GM21367 (cell line): Measurements from ENCODE around the gene U2AF1L4.
A peak's percentile ranks its signal among the peaks of the same experiment; 100 is the strongest.
"Not testable (repeated sequence)": the region's sequence is repeated elsewhere in the genome, so short reads cannot be mapped to it uniquely, and the experiment has no call there.

ENCODE experiments used
- ATAC-seq: cut with Tn5 transposase; IDR thresholded peaks from one replicate; pipeline ENCODE4 v1.9.1; 2021; ENCODE audit not compliant: unreplicated experiment

The U2AF1L4 gene

DNA sequence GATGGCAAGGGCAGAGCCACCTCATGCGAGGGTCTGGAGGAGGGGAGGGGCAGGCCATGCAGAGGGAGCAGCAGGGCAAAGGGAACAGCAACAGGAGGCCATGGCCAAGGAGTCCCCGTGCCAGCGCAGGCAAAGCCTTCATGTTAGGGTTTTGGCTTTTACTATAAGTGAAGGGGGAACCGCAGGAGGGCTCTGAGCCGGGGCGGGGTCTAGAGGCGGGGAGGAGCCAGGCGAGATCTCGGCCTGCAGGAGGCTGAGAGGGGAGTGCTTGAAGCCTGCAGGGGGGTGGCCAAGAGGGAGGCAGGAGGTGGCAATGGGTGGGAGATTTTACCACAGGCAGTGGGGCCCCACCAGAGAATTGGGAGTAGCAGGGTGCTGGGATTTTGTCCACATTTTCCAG is 36.4 kb upstream of the U2AF1L4 start:
- ATAC-seq: no peak

DNA sequence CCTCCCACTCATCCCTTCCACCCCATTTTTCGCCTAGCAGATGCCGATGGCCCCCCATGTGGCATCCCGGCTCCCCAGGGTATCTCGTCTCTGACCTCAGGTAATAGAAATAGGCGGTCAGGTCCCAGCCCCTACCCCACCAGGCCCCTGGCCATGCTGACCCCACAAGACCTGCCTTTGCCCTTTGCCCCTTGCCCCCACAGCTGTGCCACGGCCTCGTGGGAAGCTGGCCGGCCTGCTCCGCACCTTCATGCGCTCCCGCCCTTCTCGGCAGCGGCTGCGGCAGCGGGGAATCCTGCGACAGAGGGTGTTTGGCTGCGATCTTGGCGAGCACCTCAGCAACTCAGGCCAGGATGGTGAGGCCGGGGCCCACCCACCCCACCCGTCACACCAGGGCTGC is 35.5 kb upstream of the U2AF1L4 start:
- ATAC-seq: no peak

DNA sequence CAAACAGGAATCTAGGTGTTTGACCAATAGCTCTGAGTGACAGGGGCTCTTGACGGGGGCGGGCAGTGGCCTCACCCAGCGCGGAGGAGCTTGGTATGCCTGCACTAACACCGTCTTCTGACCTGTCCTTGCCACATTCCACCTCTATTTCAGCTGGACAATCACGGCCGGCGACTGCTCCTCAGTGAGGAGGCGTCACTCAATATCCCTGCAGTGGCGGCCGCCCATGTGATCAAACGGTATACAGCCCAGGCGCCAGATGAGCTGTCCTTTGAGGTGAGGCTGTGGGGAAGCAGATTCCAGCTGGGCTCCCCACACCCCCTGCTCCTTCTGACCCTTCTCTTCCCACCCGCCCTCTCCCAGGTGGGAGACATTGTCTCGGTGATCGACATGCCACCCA is 34.8 kb upstream of the U2AF1L4 start:
- ATAC-seq: no peak

DNA sequence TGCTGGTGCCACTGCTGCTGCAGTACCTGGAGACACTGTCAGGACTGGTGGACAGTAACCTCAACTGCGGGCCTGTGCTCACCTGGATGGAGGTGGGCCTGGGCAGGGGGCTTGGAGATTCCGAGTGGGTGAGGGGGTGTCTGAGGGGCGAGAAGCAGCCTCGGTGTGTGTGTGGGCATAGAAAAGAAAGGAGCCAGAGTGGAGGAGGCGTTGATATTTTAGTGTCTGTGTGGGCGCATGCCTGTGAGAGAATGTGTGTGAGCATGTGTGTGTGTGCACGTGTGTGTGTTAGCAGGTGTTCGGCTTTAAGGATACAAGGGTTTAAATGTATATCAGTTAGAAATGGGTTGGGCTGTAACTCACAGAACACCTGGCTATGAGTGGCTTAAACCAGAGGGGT is 33.8 kb upstream of the U2AF1L4 start:
- no peak for ATAC-seq

DNA sequence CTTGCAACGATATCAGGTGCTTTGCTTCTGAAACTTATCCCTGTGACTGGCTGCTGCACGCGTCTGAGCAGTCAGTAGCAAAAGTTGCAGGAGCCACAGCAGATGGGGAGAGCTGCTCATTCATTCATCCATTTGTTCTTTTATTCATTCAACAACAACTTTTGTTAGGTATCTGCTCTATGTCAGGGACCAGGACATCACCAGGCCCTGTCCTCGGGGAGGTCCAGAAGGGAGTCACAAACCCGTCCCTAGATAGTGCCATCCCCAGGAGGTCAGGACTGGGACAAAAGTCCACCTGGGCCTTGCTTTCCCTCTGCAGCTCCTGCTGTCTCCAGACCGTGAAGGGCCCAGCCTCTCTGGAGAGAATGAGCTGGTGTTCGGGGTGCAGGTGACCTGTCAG is 32.7 kb upstream of the U2AF1L4 start:
- ATAC-seq: no peak

DNA sequence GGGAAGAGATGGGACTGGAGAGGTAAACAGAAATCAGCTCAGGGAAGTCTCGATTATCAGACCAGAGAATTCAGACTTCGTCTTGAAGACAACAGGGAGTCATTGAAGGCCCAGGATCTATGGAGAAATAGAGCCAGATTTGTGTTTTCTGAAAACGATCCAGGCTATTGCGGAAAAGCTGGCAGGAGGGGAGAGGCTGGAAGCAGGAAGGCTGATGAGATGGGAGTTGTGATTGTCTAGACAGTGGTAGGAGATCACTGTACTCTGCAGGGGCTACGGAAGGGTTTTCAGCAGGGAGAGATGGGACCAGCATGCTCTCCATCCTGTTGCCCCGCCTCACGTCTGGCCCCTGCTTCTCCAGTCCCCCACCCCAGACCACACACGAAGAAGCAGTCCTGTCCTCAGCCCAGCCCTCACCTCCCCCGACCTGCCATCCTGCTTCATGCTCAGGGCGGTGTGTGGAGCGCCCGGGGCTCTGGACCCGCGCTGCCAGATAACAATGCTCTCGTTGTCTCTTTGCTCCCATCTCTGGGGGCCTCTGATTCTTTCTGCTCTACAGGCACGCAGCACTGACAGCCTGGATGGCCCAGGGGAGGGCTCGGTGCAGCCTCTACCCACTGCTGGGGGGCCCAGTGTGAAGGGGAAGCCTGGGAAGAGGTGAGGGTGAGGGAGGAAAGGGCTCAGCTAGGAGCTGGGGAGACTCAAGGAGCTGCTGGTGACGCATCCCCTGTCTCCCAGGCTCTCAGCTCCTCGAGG is 32.0 kb upstream of the U2AF1L4 start:
- ATAC-seq: no peak

DNA sequence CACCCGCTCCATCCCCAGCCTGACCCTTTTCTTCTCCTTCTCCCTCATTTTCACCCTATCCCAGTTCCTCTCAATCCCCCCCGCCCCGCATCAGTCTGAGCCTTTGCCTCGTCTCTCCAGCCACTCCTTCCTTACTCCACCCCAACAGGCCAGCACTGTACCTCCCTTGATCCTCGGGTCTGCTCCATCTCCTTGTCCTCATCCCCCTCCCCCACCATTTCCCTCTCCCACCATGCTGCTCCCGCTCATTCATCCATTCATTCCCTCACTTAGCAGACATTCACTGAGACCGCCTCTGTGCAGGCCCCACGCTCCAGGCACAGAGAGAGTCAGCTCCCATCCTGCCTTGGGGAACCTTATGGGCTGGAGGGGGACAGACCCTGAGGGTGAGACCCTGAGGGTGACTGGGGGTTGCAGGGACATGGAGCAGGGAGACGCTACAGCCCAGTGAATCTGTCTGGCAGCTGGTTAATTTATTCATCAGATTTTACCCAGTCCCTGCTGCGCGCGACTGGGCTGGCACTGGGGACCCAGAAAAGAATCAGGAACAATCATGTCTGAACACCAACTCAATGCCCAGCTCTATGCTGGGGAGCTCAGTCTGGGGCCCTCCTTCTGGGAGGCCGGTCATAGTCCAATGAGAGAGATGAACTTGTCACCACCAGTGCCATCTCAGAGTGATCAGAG is 31.0 kb upstream of the U2AF1L4 start:
- no peak for ATAC-seq

DNA sequence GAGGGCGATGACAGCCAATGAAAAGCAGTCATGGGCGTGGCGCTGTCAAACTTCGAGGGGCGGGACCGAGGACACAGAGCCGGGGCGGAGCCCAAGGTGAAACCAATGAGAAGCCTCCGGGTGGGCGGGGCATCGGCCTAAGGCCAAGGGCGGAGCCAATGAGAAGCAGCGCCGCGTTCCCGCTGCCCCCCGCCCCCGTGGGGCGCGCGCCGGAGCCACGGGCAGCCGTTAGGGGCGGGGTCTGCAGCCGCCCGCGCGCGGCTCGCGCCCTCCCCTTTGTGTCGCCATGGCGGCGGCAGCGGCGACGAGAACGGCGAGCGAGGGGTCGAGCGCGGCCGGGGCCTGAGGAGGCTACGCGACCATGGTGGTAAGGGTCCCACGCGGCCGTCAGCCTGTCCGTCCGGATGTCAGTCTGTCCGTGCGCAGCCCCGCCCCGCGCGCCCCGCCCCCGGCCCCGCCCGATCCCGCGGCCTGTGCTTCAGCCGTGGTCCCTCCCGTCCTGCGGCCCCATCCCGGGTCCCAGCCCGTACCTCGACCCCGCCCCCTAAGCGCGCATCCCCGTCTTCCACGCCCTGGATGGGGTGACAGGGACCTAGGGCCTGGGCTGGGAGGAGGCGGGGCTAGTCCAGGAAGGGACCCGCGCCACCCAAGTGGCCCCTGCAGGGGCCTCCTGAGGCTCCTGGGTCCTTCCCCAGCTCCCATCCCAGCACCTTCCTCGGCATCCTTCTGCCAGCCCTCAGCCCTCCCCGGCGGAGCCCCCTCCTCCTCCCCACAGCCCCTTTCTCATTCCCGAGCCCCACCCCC is 30.3 kb upstream of the U2AF1L4 start, which contains the start of gene ARHGAP33:
TSS of gene ARHGAP33 (plus strand) at position 267 of the 804 bp plus-strand sequence. CDS start at position 362, 95 bp downstream.
- ATAC-seq: peak; percentile 75

DNA sequence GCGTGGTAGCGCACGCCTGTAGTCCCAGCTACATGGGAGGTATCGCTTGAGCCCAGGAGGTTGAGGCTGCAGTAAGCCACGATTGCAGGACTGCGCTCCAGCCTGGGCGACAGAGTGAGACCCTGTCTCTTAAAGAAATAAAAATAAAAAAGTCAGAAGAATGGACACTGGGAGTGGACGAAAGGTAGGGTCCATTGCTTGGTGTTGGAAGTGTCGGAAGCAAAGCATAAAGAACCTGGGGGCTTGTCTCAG is 29.8 kb upstream of the U2AF1L4 start:
- no peak for ATAC-seq

DNA sequence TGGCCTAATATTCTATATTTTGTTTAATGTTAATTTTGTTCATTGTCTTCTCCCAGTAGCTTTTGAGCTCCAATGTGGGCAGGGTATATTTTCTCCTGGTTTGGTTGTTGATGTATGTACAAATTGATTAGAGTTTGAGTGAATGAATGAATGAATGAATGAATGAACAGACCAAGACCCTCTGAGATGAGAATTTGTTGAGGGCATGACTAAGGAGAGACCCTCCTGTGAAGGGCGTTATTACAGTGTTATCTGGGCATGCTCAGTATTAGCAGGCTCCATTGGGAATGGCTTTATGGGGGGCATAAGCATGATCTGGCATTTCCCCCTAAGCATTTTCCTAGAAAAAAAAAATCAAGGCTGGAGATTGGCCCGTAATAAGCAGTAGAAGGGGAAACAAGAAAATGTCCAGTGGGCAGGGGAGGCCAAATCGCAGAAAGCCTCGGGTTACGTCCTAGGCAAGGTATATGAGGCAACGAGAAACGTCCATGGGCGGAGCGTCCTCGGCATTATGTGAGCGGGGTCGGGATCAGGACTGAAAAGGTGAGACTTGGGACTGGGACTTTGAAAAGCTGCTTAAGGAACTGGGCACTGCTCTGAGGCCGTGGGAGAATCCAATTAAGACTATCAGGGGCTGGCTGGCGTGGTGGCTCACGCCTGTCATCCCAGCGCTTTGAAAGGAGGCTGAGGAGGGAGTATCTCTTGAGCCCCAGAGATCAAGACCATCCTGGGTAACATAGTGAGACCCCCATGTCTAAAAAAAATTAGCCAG is 29.2 kb upstream of the U2AF1L4 start:
- ATAC-seq: no peak

DNA sequence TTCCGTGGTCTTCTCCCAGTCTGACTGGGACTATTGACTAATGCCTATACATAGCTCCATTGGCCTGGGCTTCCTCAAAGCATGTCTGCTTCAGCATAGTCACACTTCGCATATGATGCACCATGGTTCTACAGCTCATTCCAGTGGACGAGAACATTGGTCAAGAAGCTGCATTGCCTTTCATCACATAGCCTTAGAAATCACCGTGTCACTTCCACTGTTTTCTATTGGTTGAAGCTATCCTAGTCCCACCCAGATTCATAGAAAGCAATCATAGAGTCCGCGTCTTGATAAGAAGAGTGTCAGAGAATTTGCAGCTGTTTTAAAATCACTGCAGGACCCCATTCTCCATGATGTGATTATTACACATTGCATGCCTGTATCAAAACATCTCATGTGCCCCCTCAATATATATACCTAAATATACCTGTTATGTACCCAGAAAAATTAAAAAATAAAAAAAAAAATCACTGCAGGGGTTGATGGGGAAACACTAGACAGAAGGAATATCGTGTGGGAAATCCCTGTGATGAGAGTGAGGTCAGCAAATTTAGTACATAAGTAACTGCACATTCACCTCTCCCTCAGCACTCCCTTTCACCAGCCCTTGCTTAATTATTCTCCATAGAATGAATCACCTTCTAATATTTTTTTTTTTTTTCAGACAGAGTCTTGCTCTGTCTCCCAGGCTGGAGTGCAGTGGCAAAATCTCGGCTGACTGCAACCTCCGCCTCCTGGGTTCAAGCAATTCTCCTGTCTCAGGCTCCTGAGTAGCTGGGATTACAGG is 28.0 kb upstream of the U2AF1L4 start:
- no peak for ATAC-seq

DNA sequence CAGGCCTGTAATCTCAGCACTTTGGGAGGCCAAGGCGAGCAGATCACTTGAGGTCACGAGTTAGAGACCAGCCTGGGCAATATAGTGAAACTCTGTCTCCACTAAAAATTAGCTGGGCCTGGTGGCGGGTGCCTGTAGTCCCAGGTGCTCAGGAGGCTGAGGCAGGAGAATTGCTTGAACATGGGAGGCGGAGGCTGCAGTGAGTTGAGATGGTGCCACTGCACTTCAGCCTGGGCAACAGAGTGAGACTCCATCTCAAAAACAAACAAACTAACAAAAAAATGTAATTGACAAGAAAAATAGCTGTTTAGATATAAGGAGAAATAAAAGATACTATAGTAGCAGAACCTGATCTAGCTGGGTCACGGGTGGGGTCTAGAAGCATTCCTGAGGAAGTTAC is 27.1 kb upstream of the U2AF1L4 start:
- not testable (repeated sequence) for ATAC-seq

DNA sequence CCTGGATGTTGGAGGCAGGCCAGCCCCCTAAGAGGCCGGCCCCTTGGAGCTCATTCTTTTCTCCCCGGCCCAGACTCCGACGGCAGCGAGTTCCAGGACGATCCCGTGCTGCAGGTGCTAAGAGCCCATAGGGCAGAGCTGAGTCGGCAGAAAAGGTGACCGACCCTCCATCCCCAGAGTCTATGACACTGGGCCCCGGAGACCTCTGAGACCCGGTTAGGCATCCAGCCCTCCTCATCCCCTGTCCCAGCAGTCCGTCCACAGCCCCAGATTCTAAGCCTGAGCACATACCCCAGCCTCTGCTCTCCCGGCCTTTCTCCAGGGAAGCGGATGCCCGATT is 22.8 kb upstream of the U2AF1L4 start:
- no peak for ATAC-seq

DNA sequence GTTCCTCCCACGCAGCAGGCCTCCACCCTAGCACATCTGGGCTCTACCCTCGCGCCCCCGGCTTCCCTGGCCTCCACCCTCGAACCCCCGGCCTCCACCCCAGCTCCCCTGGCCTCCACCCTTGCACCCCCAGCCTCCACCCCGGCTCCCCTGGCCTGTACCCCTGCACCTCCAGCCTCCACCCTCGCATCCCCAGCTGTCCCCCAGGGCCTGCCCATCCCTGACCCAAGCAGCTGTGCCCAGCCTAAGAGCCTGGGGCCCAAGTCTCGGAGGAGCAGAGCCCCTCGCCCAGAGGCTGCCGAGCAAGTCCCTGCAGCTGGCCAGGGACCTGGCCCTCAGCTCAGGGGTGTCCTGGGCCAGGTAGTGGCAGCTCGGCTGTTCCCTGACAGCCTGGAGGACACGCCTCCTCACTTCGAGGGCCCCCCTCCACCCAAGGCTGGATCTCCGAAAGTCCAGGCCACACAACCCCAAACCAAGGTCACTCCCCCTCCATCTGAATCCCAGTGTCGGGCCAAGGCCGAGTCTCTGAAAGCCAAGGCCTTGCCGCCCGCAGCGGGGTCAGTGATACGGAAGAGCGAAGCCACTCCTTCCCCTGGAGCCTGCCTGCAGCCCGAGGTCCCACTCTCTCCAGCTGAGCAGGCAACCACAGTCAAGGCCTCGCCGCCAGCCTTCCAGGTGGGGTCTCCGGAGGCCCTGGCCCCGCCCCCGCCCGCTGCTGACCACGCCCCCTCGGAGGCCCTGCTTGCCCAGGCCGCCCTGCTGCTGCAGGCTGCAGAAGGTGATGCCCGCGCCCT is 22.3 kb upstream of the U2AF1L4 start:
- no peak for ATAC-seq

DNA sequence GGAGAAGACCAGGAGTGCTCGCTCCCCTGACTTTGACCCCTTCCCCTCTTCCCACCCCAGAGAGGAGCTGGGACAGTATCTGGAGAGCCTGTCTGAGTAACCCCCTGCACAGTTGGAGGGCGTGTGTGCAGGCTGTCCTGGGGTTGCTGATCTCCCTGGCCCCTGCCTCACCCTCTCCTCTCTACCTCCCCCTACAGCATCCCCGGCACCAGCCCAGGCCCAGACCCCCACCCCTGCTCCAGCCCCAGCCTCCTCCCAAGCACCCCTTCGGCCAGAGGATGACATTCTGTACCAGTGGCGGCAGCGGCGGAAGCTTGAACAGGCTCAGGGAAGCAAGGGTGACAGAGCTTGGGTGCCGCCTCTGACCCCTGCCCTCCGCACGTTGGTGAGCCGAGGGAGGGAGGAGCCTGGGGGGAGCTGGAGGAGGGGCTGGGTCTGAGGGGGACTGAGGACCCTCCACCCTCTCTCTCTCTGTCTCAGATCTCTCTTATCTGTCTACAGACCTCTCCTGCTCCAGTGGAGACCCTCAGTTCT is 21.4 kb upstream of the U2AF1L4 start:
- no peak for ATAC-seq

DNA sequence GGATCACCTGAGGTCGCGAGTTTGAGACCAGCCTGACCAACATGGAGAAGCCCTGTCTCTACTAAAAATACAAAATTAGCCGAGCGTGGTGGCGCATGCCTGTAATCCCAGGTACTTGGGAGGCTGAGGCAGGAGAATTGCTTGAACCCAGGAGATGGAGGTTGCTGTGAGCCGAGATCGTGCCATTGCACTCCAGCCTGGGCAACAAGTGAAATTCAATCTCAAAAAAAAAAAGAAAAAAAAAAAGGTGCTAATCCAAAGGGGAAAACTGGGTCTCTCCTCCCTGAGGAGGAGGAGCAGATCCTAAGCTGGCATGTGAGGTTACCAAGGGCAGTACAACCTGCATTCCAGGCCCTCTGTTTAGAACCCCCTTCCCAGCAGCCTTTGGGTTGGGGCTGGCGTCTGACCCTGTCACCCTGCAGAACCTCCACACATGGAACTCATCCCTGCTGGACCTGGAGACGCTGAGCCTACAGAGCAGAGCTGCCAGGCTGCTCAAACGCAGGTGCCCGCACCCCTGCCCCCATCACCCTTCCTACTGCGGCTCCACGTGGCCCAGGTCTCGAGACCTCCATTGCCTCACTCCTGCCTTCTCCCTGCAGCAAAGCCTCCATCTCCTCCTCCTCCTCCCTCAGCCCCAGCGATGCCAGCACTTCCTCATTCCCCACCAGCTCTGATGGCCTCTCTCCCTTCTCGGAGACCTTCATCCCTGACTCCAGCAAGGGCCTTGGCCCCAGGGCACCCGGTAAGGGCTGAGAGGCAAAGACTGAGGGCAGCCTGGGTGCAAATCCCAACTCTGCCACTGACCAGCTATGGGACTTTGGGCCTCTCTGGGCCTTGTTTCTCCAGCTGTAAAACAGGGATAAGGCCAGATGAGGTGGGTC is 19.5 kb upstream of the U2AF1L4 start:
- no peak for ATAC-seq

DNA sequence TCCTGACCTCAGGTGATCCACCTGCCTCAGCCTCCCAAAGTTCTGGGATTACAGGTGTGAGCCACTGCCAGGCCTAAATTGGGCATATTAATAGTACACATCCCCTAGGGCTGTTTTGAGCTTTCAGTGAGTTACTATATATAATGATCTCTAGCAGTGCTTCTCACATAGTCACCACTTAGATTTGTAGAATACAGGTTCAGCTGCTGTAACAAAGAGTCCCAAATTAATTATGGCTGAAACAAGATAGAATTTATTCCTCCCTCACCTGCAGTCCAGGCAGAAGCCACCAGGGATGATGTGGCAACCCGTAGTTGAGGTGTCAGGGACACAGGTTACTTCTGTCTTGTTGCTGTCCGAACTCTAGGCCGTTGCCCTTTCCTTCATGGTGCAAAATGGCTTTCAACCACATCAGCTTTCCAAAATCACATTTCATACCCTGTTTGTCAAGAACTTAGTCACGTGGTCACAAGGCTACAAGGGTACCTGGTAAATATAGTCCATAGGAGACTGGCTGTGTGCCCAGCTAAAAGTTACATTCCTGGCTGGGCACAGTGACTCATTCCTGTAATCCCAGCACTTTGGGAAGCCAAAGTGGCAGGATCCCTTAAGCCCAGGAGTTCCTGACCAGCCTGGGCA is 15.6 kb upstream of the U2AF1L4 start:
- no peak for ATAC-seq

DNA sequence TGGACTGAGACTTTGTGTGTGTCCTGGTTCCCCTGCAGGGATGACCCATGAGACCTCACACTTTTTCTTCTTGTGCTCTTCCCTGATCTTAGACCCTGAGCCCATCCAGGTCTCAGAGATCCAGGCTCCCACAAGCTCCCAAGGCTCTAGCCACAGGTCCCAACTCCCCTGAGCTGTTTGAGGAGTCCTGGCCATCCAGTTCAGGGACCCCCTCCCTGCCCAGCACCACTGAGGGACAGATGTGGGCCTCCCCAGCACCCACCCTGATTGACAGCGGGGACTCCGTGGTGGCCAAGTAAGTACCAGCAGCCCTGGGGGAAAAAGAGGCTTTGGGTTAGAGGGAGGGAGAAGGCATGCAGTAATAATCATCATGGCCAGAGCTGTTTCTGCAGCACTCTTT is 14.5 kb upstream of the U2AF1L4 start:
- ATAC-seq: no peak
